ENCODE measurements around the gene BNC2. TPM values are rescaled to one million over a fixed set of nuclear protein-coding genes. Genes with fewer than 3 reads are reported as not detected.

BNC2 gene
- total RNA-seq, 2 experiments from 2014 or later, result not detected

DNA sequence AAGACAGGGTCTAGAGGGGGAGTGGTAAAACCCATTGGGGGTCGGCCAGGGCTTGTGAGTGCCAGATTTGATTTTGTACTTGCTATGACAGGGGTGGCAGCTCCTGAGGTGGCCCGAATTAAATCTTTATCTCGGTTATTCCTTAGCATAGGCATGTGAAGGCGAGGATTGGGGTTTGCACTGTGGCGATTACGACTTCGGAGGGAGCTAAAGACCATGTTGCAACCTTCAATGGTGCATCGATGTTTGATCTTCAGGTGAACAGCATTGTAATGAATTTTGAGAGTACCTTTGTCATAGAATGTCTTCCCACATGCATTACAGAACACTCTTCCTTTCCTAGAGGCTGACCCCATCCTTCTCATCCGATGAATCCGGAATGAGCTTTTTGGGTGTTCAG, 433.9 kb downstream of the BNC2 start:
- no peaks in the 10 kb centered on the region for H3K36me3 Mint-ChIP-seq (ENCODE audit: low read depth)
- no peaks in the 10 kb centered on the region for H3K27me3 Mint-ChIP-seq (ENCODE audit: low read depth)
- no peak overlapping the region for H3K4me3 Mint-ChIP-seq
- H3K9me3 Mint-ChIP-seq, result no peaks in the 10 kb centered on the region
- no peak overlapping the region for H3K27ac Mint-ChIP-seq
- CTCF ChIA-PET, result no interaction called here
- no peaks in the 10 kb centered on the region for H3K4me1 Mint-ChIP-seq (ENCODE audit: low read depth)
- intact Hi-C loops (cut with micrococcal nuclease), result loop anchor here (10.0 kb wide), 1 partner anchor 58 kb away; no protein-coding TSS in a partner anchor
- DNase-seq, result no peak

DNA sequence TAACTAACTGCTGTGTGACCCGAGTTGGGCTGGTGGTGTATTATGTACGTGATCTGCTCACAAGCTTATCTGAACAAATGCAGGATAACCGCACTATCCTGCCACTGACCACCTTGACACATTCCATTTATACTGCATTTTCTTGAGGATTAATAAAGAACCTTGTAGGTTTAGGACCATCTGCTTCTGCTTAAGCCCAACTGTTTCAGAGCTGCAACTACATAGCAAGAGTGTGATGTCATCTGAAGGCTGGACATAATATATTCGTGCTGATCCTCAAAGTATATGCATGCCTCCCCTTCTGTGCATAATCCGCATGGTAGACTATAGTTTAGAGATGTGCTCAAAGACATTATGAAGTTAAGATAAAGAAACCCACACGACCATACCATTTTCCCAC, 435.9 kb downstream of the BNC2 start:
- no peaks in the 10 kb centered on the region for H3K9me3 Mint-ChIP-seq
- DNase-seq, result no peak
- no peaks in the 10 kb centered on the region for H3K36me3 Mint-ChIP-seq (ENCODE audit: low read depth)
- no peak overlapping the region for H3K4me3 Mint-ChIP-seq
- H3K27ac Mint-ChIP-seq, result no peak overlapping the region
- no peaks in the 10 kb centered on the region for H3K4me1 Mint-ChIP-seq (ENCODE audit: low read depth)
- CTCF ChIA-PET, result no interaction called here
- no peaks in the 10 kb centered on the region for H3K27me3 Mint-ChIP-seq (ENCODE audit: low read depth)
- intact Hi-C loops (cut with micrococcal nuclease), result loop anchor here (10.0 kb wide), 1 partner anchor 60 kb away; no protein-coding TSS in a partner anchor

DNA sequence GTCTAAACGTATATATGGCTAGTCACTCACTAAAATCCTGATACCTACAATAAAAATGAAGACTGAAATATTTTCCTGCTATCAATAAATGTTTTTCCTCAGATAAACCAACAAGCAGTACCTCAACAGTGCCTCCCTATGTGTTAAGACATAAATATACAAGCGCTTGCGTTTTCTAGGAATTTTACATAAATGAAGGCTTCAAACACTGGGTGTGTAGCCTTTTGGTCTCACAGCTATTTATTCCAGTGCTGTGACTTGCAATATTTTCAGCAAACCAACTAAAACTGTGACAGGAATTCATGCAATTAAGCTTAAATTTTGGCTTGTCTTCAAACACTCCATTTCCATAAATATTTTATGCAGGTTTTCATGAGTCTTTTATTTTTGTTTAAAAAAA, 437.0 kb downstream of the BNC2 start:
- intact Hi-C loops (cut with micrococcal nuclease), result loop anchor here (10.0 kb wide), 1 partner anchor 61 kb away; no protein-coding TSS in a partner anchor
- no peak overlapping the region for H3K27ac Mint-ChIP-seq
- no peak overlapping the region for H3K4me3 Mint-ChIP-seq
- CTCF ChIA-PET, result no interaction called here
- no peak for DNase-seq
- H3K9me3 Mint-ChIP-seq, result no peaks in the 10 kb centered on the region
- no peaks in the 10 kb centered on the region for H3K4me1 Mint-ChIP-seq (ENCODE audit: low read depth)
- H3K36me3 Mint-ChIP-seq (ENCODE audit: low read depth), result no peaks in the 10 kb centered on the region
- H3K27me3 Mint-ChIP-seq (ENCODE audit: low read depth), result no peaks in the 10 kb centered on the region

DNA sequence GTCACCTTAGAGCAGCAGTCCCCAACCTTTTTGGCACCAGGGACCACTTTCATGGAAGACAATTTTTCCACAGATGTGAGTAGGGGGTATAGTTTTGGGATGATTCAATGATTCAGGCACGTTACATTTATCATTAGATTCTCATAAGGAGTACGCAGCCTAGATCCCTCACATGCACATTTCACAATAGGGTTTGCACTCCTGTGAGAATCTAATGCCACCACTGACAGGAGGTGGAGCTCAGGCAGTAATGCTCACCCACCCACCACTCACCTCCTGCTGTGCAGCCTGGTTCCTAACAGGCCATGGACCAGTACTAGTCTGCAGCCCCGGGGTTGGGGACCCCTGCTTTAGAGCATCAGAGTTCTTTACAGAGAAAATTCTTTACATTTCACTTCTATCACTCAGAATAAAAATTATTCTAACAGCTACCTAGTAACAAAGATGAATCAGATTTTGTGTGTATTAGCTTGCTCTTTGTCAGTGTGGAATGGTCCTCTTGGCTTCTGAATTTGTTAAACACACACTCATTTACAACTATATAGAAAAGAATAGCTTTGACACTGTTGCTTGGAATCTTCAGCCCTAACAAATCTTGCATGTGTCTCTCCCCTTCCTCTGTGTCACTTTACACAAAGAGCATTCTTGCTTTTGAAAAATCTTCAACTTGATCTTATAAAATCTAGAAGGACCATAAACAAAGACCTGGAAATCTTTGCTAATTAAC, 438.6 kb downstream of the BNC2 start:
- no peak overlapping the region for H3K4me3 Mint-ChIP-seq
- no peak overlapping the region for H3K27ac Mint-ChIP-seq
- H3K4me1 Mint-ChIP-seq (ENCODE audit: low read depth), result no peaks in the 10 kb centered on the region
- DNase-seq, result no peak
- intact Hi-C loops (cut with micrococcal nuclease), result loop anchor here (10.0 kb wide), 1 partner anchor 63 kb away; no protein-coding TSS in a partner anchor
- H3K9me3 Mint-ChIP-seq, result no peaks in the 10 kb centered on the region
- H3K27me3 Mint-ChIP-seq (ENCODE audit: low read depth), result no peaks in the 10 kb centered on the region
- CTCF ChIA-PET, result no interaction called here
- H3K36me3 Mint-ChIP-seq (ENCODE audit: low read depth), result no peaks in the 10 kb centered on the region

DNA sequence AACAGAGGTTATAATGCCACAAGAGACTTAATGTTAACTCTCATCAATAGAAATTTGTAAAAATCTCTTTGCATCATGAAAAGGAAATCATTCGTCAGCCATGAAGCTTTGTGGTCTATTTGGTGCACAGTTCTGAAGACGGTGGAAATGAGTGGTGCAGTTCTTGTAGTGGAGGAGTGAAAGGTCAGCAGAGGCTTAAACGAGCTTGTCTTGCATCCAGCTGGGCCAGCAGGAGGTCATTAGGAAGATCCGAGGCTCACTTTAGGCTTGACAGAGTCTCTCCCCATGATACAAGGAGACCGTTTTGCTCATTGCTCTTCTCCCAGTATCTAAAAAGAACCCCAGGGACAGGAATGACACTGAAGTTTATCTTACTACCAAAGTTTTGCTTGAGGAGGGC, 440.8 kb downstream of the BNC2 start:
- no peak overlapping the region for H3K4me3 Mint-ChIP-seq

DNA sequence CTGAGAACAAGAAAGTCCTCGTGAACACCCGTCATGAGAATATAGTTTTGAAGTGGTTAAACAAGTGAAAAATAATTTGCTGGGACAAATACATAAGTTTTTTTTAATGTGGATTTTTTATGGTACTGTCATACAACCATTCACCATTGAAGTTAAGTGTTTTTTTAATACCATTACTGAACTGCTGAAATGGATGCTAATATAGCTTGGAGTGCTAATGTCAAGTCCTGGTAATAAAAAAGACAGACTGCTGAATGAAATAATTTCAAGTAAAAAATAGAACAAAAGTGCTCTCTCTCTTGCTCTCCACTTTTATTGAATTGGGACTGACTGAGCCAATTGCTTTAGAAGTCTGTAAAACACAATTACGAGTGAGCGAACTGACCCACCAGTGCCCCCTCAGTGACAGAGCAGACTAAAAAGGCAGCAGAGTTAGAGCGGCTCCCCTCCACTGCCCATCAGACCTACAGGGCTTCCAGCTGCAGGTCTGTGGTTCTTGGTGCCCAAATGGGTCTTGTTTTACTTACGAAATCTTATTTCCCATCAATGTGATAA, 442.5 kb downstream of the BNC2 start:
- no peaks in the 10 kb centered on the region for H3K4me1 Mint-ChIP-seq (ENCODE audit: low read depth)
- intact Hi-C loops (cut with micrococcal nuclease), result loop anchor here (10.0 kb wide), 2 partner anchors 63 to 553 kb away; no protein-coding TSS in a partner anchor
- no peaks in the 10 kb centered on the region for H3K36me3 Mint-ChIP-seq (ENCODE audit: low read depth)
- H3K27me3 Mint-ChIP-seq (ENCODE audit: low read depth), result no peaks in the 10 kb centered on the region
- H3K9me3 Mint-ChIP-seq, result peaks cover 1% of the 10 kb centered on the region
- H3K27ac Mint-ChIP-seq, result no peak overlapping the region
- DNase-seq, result no peak
- H3K4me3 Mint-ChIP-seq, result no peak overlapping the region
- CTCF ChIA-PET, result no interaction called here

More for the DNA sequence above, 440.8 kb downstream of the BNC2 start:
- Mint-ChIP-seq H3K27ac (no peak overlapping the region), H3K9me3 (peaks cover 1% of the 10 kb centered on the region), H3K36me3 (ENCODE audit: low read depth) (no peaks in the 10 kb centered on the region), H3K27me3 (ENCODE audit: low read depth) (no peaks in the 10 kb centered on the region), H3K4me1 (ENCODE audit: low read depth) (no peaks in the 10 kb centered on the region)
- intact Hi-C loops (cut with micrococcal nuclease), result loop anchor here (10.0 kb wide), 3 partner anchors 65 to 555 kb away; no protein-coding TSS in a partner anchor
- no peak for DNase-seq
- CTCF ChIA-PET, result no interaction called here

DNA sequence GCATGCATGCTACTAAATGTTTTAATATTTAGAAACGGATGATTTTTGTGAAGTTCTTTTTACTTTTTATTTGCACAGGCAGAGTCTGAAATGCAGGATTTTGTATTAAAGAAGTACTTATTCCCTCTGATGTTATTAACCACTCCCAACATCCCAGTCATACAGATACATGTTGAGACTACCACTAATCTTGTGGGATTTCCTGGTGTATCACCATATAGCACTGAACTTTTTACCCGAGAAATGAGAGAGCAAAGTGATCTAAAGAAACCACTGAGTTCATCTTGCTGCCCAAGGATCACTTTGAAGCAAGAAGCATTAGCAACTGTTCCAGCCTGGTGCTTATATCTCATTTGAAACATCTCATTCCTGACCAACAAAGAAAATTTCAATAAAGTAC, 443.8 kb downstream of the BNC2 start:
- peaks cover 1% of the 10 kb centered on the region for H3K9me3 Mint-ChIP-seq
- DNase-seq, result no peak
- H3K4me1 Mint-ChIP-seq (ENCODE audit: low read depth), result no peaks in the 10 kb centered on the region
- CTCF ChIA-PET, result no interaction called here
- intact Hi-C loops (cut with micrococcal nuclease), result loop anchor here (10.0 kb wide), 2 partner anchors 62 to 552 kb away; no protein-coding TSS in a partner anchor
- no peaks in the 10 kb centered on the region for H3K36me3 Mint-ChIP-seq (ENCODE audit: low read depth)
- H3K27ac Mint-ChIP-seq, result no peak overlapping the region
- H3K27me3 Mint-ChIP-seq (ENCODE audit: low read depth), result no peaks in the 10 kb centered on the region
- H3K4me3 Mint-ChIP-seq, result no peak overlapping the region

DNA sequence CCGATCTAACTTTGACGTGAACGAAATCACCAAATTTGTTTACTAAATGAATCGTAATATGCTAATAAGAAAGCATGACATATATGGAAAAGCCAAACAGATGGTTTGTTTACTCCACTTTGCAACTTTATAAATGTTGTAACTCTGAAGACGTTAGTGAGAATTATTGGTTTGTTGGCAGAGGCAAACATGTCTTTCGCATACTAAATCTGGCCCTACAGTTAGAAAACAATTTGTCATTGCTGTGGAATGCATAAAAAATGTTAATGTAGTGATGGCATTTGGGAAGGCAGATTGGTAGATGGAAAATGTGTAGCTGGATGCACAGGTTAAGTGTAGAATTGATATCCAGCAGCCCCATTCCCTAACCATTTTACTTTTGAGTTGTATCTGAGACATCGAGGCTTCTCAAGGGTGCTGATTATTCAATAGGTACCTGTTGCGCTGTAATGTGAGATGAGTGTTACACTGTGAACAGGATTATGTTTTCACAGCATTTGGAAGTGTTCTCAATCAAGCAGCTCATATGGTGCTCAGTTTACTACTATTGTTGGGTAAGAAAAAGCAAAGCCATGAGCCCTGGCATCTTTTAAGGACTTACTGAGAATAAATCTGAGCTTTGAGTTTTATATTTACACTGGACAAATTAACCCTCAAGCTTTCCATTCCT, 444.8 kb downstream of the BNC2 start:
- Mint-ChIP-seq H3K4me1 (ENCODE audit: low read depth) (no peaks in the 10 kb centered on the region), H3K27ac (no peak overlapping the region), H3K27me3 (ENCODE audit: low read depth) (no peaks in the 10 kb centered on the region), H3K9me3 (peaks cover 1% of the 10 kb centered on the region), H3K36me3 (ENCODE audit: low read depth) (no peaks in the 10 kb centered on the region), H3K4me3 (no peak overlapping the region)
- intact Hi-C loops (cut with micrococcal nuclease), result loop anchor here (10.0 kb wide), 2 partner anchors 61 to 551 kb away; no protein-coding TSS in a partner anchor
- DNase-seq, result no peak
- CTCF ChIA-PET, result interaction anchor here (0.7 kb wide), 1 partner anchor 246 kb away, joined by 4 read pairs; no protein-coding TSS in a partner anchor

DNA sequence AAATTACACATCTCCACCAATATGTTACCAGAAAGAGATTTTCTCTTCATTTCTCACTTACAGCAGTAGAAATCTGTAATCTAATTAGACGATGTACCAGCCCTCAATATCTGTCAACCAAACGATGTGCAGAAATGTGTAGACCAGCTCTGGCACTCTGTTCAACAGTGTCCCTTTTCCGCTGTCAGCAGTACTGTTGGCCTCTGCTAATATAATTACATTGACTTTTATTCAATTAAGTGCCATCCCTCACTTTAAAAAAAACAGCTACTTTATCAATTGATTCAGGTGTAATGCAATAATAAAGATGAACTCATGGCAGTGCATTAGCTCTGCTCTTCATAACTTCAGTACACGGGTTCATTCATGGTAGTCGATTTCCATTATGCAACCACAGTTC, 448.4 kb downstream of the BNC2 start:
- Mint-ChIP-seq H3K27ac (no peak overlapping the region), H3K4me3 (no peak overlapping the region), H3K4me1 (ENCODE audit: low read depth) (no peaks in the 10 kb centered on the region), H3K27me3 (ENCODE audit: low read depth) (no peaks in the 10 kb centered on the region), H3K36me3 (ENCODE audit: low read depth) (no peaks in the 10 kb centered on the region), H3K9me3 (peaks cover 1% of the 10 kb centered on the region)
- no peak for DNase-seq
- intact Hi-C loops (cut with micrococcal nuclease), result loop anchor here (10.0 kb wide), 2 partner anchors 57 to 547 kb away; no protein-coding TSS in a partner anchor
- CTCF ChIA-PET, result no interaction called here

DNA sequence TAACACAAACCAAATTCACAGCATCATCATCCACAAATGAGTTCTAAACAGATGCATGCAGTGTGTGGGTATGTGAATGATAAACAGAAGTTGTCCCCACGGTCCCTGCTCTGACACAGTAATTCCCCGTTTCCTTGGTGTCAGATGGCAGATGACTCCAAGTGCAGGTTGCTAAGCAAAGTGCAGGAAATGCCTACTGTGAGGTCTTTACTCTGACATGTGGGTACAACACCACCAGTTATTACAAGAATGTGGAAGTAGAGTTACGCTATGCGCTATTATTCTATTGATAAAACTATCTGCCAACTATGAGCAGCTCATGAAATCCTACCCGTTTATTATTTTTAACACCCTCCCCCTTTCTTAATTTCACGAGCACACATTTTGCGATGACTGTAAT, 448.9 kb downstream of the BNC2 start:
- Mint-ChIP-seq H3K27me3 (ENCODE audit: low read depth) (no peaks in the 10 kb centered on the region), H3K4me3 (no peak overlapping the region), H3K9me3 (no peaks in the 10 kb centered on the region), H3K27ac (no peak overlapping the region), H3K36me3 (ENCODE audit: low read depth) (no peaks in the 10 kb centered on the region), H3K4me1 (ENCODE audit: low read depth) (no peaks in the 10 kb centered on the region)
- intact Hi-C loops (cut with micrococcal nuclease), result loop anchor here (10.0 kb wide), 2 partner anchors 57 to 547 kb away; no protein-coding TSS in a partner anchor
- CTCF ChIA-PET, result no interaction called here
- no peak for DNase-seq

DNA sequence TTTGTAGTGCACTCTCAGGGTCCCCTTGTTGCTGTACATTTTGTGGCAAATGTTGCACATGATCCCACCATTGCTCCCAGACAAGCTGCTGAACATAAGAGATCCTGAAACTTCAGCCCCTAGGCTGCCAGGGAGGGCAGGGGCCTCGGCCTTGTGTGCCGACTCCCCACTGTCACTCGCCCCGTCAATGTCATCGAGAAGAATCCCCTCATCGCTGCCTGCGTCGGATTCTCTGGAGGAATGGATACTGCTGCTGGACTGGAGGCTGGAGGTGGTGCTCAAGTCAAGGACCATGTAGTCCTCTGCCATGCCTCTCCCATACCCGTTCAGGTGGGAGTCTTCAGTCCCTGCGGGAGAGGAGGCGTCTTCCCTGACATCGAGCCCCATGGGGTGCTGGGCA, 451.3 kb downstream of the BNC2 start:
- H3K36me3 Mint-ChIP-seq (ENCODE audit: low read depth), result no peaks in the 10 kb centered on the region
- intact Hi-C loops (cut with micrococcal nuclease), result no loop called here
- CTCF ChIA-PET, result no interaction called here
- H3K4me3 Mint-ChIP-seq, result no peak overlapping the region
- H3K27me3 Mint-ChIP-seq (ENCODE audit: low read depth), result no peaks in the 10 kb centered on the region
- no peak for DNase-seq
- H3K9me3 Mint-ChIP-seq, result no peaks in the 10 kb centered on the region
- no peak overlapping the region for H3K27ac Mint-ChIP-seq
- H3K4me1 Mint-ChIP-seq (ENCODE audit: low read depth), result no peaks in the 10 kb centered on the region

DNA sequence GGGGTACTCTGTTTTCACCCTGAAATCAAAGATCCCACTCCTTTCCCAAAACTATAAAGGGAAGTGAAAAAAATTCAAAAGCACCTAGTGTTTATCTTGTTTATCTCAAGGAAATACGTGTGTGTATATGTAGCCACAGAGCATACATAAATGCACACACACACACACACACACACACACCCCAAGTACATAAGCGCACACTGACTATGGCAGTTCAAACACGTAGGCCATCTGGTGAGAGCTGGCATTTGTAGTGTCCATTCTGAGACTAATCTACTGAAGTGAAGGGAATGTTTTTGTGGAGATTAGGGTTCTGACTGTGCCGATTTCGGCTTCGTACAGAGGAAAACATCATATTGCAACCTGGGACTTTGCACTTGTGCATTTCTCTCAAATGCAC, 451.7 kb downstream of the BNC2 start:
- intact Hi-C loops (cut with micrococcal nuclease), result no loop called here
- Mint-ChIP-seq H3K27ac (no peak overlapping the region), H3K4me1 (ENCODE audit: low read depth) (no peaks in the 10 kb centered on the region), H3K4me3 (no peak overlapping the region), H3K9me3 (no peaks in the 10 kb centered on the region), H3K27me3 (ENCODE audit: low read depth) (no peaks in the 10 kb centered on the region), H3K36me3 (ENCODE audit: low read depth) (no peaks in the 10 kb centered on the region)
- CTCF ChIA-PET, result no interaction called here
- no peak for DNase-seq
